Fibroblast of lung (primary cell): ENCODE results near the gene WDR83. TPM values are rescaled to one million over a fixed set of nuclear protein-coding genes. Genes with fewer than 3 reads are reported as not detected.
"Not testable (repeated sequence)": the region's sequence is repeated elsewhere in the genome, so short reads cannot be mapped to it uniquely, and the experiment has no call there.

Experiments
- DNase-seq, 2 donors: peaks; one replicate each; pipeline versions ENCODE4 v3.0.0 to v3.0.0-alpha.2; 2010; ENCODE audit warnings: low read depth in 2 of 2
- H2AFZ ChIP-seq: 2 replicates; pipeline ENCODE4 v1.5.1; 2012; ENCODE audit warnings: low read length, control low read depth, inconsistent platforms
- H3K27ac ChIP-seq: 2 replicates; pipeline ENCODE4 v1.5.1; 2011; ENCODE audit warnings: low read length, control low read depth; ENCODE audit not compliant: insufficient read depth
- H3K27me3 ChIP-seq: 2 replicates; pipeline ENCODE4 v1.5.1; 2011; ENCODE audit warnings: mild to moderate bottlenecking, low read length; ENCODE audit not compliant: control insufficient read depth, insufficient read depth
- H3K36me3 ChIP-seq: 2 replicates; pipeline ENCODE4 v1.5.1; 2011; ENCODE audit warnings: low read length; ENCODE audit not compliant: control insufficient read depth, insufficient read depth
- H3K4me1 ChIP-seq: 2 replicates; pipeline ENCODE4 v1.5.1; 2011; ENCODE audit warnings: low read length; ENCODE audit not compliant: control insufficient read depth, insufficient read depth; ENCODE audit errors: extremely low read depth
- H3K4me2 ChIP-seq: 2 replicates; pipeline ENCODE4 v1.5.1; 2011; ENCODE audit warnings: low read length, control low read depth; ENCODE audit not compliant: insufficient read depth; ENCODE audit errors: extremely low read depth
- H3K4me3 ChIP-seq, 4 experiments: fragments of 200-600 bp in 1 of 4; sonication (generic) in 1 of 4; replicated peaks in 1 of 4; 2 replicates each; pipeline ENCODE4 v1.5.1; 2011 to 2016; ENCODE audit warnings: low read length in 4 of 4, low read depth in 3 of 4, mild to moderate bottlenecking in 3 of 4, control low read depth in 2 of 4, inconsistent platforms in 1 of 4, mixed read lengths in 1 of 4; ENCODE audit not compliant: insufficient read depth in 1 of 4; ENCODE audit errors: control extremely low read depth in 1 of 4
- H3K79me2 ChIP-seq: 2 replicates; pipeline ENCODE4 v1.5.1; 2012; ENCODE audit warnings: mild to moderate bottlenecking, low read length, inconsistent platforms; ENCODE audit not compliant: control insufficient read depth, insufficient read depth
- H3K9ac ChIP-seq: 2 replicates; pipeline ENCODE4 v1.5.1; 2011; ENCODE audit warnings: mild to moderate bottlenecking, low read length, control low read depth; ENCODE audit not compliant: insufficient read depth
- H3K9me3 ChIP-seq: 2 replicates; pipeline ENCODE4 v1.5.1; 2012; ENCODE audit warnings: low read depth, low read length; ENCODE audit not compliant: control insufficient read depth, insufficient read depth
- H4K20me1 ChIP-seq: 2 replicates; pipeline ENCODE4 v1.5.1; 2011; ENCODE audit warnings: low read length; ENCODE audit not compliant: control insufficient read depth, insufficient read depth; ENCODE audit errors: extremely low read depth
- CTCF ChIP-seq, 2 donors: IDR thresholded peaks in 1 of 2; conservative IDR thresholded peaks in 1 of 2; 1 replicate in 1 of 2; 2 replicates in 1 of 2; pipeline ENCODE4 v1.5.1; 2011 to 2012; ENCODE audit warnings: low read length in 2 of 2, control low read depth in 1 of 2, inconsistent platforms in 1 of 2, low read depth in 1 of 2, mild to moderate bottlenecking in 1 of 2
- EZH2 ChIP-seq: IDR thresholded peaks from 2 replicates; pipeline ENCODE4 v1.5.1; 2012; ENCODE audit warnings: low read length, control low read depth, mild to moderate bottlenecking; ENCODE audit errors: missing control alignments
- polyA plus RNA-seq, 2 donors: library from polyadenylated mRNA; depleted of rRNA in 1 of 2; stranded (reverse) in 1 of 2; unstranded in 1 of 2; fragments of >200 nt; gene quantifications; 2 replicates each; pipeline ENCODE4 v1.2.1, GENCODE V29; 2011 to 2012; ENCODE audit warnings: missing spikeins in 1 of 2
- total RNA-seq: library from RNA; depleted of rRNA; stranded (reverse); fragments of >200 nt; gene quantifications from 2 replicates; pipeline ENCODE4 v1.2.1, GENCODE V29; 2014

Gene WDR83
- total and polyA plus RNA-seq, 2 donors (not counting 1 experiment from before 2014, with no cell fraction given): 4.1 to 11.7 TPM

- Histone ChIP-seq H3K9me3 (no peaks in the 10 kb centered on the region), H3K27me3 (no peaks in the 10 kb centered on the region), H3K4me3 (peak overlapping the region in 1 of 4 experiments; percentile 25), H3K79me2 (no peaks in the 10 kb centered on the region), H3K9ac (no peak overlapping the region), H4K20me1 (no peaks in the 10 kb centered on the region), H3K27ac (no peak overlapping the region), H3K36me3 (no peaks in the 10 kb centered on the region), H3K4me1 (no peaks in the 10 kb centered on the region), H3K4me2 (peak overlapping the region; percentile 57), H2AFZ (peak overlapping the region; percentile 65)
- TF ChIP-seq CTCF (conservative IDR thresholded peaks at IDR 0.05 in 1 of 2, IDR thresholded peaks at IDR 0.05 in 1 of 2; ENCODE audit: low read depth in 1 of 2, low read length in 2 of 2) (peak; percentile 62 to 79), EZH2 (no peak)
- peak; percentile 69 to 76 for DNase-seq
Observed at GRCh38 chr19:12639901-12640613, 26.6 kb upstream of the WDR83 start.

GRCh38 chr19:12641456-12641855, 25.2 kb upstream of the WDR83 start:
- TF ChIP-seq EZH2 (no peak), CTCF (conservative IDR thresholded peaks at IDR 0.05 in 1 of 2, IDR thresholded peaks at IDR 0.05 in 1 of 2; ENCODE audit: low read depth in 1 of 2, low read length in 2 of 2) (no peak)
- Histone ChIP-seq H3K4me3 (no peak overlapping the region), H3K79me2 (no peaks in the 10 kb centered on the region), H2AFZ (no peak overlapping the region), H3K4me2 (no peak overlapping the region), H3K27ac (no peak overlapping the region), H3K9me3 (no peaks in the 10 kb centered on the region), H4K20me1 (no peaks in the 10 kb centered on the region), H3K4me1 (no peaks in the 10 kb centered on the region), H3K27me3 (no peaks in the 10 kb centered on the region), H3K9ac (no peak overlapping the region), H3K36me3 (no peaks in the 10 kb centered on the region)
- no peak for DNase-seq

- Histone ChIP-seq H3K4me2 (no peak overlapping the region), H3K27ac (no peak overlapping the region), H3K4me1 (no peaks in the 10 kb centered on the region), H3K36me3 (no peaks in the 10 kb centered on the region), H3K9me3 (no peaks in the 10 kb centered on the region), H3K79me2 (no peaks in the 10 kb centered on the region), H3K4me3 (no peak overlapping the region), H4K20me1 (no peaks in the 10 kb centered on the region), H3K27me3 (no peaks in the 10 kb centered on the region), H3K9ac (no peak overlapping the region), H2AFZ (no peak overlapping the region)
- DNase-seq: no peak
- TF ChIP-seq EZH2: no peak
- no peak for TF ChIP-seq CTCF (conservative IDR thresholded peaks at IDR 0.05 in 1 of 2, IDR thresholded peaks at IDR 0.05 in 1 of 2; ENCODE audit: low read depth in 1 of 2, low read length in 2 of 2)
Observed at GRCh38 chr19:12642506-12642905, 24.1 kb upstream of the WDR83 start.

- DNase-seq: not testable (repeated sequence)
Observed at GRCh38 chr19:12643716-12644115, 22.9 kb upstream of the WDR83 start.

More at GRCh38 chr19:12643716-12644115, 22.9 kb upstream of the WDR83 start:
- not testable (repeated sequence) for H2AFZ ChIP-seq, H4K20me1 ChIP-seq, H3K27me3 ChIP-seq, H3K27ac ChIP-seq, H3K4me1 ChIP-seq, H3K4me3 ChIP-seq, H3K4me2 ChIP-seq, H3K79me2 ChIP-seq, H3K36me3 ChIP-seq, H3K9ac ChIP-seq, H3K9me3 ChIP-seq
